ENCODE results near the gene SPAG16. TPM values are rescaled to one million over a fixed set of nuclear protein-coding genes. Genes with fewer than 3 reads are reported as not detected.

SPAG16 gene
- total RNA-seq, 1 experiment from 2014 or later, result 21.5 TPM

DNA sequence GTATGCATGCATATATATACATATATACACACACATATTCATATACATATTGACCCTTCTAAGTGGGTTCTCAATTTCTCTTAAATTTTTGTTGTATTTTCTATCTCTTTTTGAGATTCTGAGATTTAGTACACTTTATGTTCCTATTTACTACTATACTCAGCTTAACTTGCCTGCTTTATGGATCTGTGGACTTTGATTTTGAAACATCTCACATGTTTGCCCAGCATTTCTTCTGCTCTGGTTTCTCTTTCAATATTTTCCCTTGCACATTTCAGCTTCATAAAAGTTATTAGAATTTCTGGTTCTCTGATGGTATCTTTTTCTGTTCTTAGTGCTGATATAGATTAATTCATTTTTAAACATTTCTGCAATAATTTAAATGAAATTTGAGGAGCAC lies 380.6 kb downstream of the SPAG16 start:
- Mint-ChIP-seq H3K9me3 (ENCODE audit: unreplicated experiment) (peaks cover 45% of the 10 kb centered on the region), H3K4me3 (ENCODE audit: unreplicated experiment) (no peak overlapping the region), H3K27me3 (ENCODE audit: insufficient read depth, unreplicated experiment) (no peaks in the 10 kb centered on the region), H3K36me3 (ENCODE audit: insufficient read depth, unreplicated experiment) (no peaks in the 10 kb centered on the region), H3K27ac (ENCODE audit: unreplicated experiment) (no peak overlapping the region), H3K4me1 (ENCODE audit: low read depth, unreplicated experiment) (peaks cover 15% of the 10 kb centered on the region)
- Histone ChIP-seq H3K9me3 (peaks cover 30% of the 10 kb centered on the region), H3K36me3 (ENCODE audit: control insufficient read depth, insufficient read depth, low read length) (no peaks in the 10 kb centered on the region), H3K27me3 (replicated peaks; ENCODE audit: control insufficient read depth, insufficient read depth, low read length) (no peaks in the 10 kb centered on the region), H3K4me3 (ENCODE audit: low read depth, low read length) (no peak overlapping the region), H3K4me1 (peaks cover 9% of the 10 kb centered on the region; the same call in 1 of the 2 replicates)
- BruUV-seq (replicated peaks), result no TSS peak
- ChIA-PET CTCF (no interaction called here), POLR2A (no interaction called here)
- TF ChIP-seq, protein P1, sequence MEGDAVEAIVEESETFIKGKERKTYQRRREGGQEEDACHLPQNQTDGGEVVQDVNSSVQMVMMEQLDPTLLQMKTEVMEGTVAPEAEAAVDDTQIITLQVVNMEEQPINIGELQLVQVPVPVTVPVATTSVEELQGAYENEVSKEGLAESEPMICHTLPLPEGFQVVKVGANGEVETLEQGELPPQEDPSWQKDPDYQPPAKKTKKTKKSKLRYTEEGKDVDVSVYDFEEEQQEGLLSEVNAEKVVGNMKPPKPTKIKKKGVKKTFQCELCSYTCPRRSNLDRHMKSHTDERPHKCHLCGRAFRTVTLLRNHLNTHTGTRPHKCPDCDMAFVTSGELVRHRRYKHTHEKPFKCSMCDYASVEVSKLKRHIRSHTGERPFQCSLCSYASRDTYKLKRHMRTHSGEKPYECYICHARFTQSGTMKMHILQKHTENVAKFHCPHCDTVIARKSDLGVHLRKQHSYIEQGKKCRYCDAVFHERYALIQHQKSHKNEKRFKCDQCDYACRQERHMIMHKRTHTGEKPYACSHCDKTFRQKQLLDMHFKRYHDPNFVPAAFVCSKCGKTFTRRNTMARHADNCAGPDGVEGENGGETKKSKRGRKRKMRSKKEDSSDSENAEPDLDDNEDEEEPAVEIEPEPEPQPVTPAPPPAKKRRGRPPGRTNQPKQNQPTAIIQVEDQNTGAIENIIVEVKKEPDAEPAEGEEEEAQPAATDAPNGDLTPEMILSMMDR (IDR thresholded peaks at IDR 0.05; ENCODE audit: insufficient read depth in 1 of 2, low read depth in 1 of 2, low read length in 1 of 2, severe bottlenecking in 1 of 2, unreplicated experiment in 1 of 2), result no peak
- intact Hi-C loops (cut with micrococcal nuclease; ENCODE audit: unreplicated experiment), result loop anchor here (1.0 kb wide), 1 partner anchor 15 kb away; no protein-coding TSS in a partner anchor
- DNase-seq, result no peak

DNA sequence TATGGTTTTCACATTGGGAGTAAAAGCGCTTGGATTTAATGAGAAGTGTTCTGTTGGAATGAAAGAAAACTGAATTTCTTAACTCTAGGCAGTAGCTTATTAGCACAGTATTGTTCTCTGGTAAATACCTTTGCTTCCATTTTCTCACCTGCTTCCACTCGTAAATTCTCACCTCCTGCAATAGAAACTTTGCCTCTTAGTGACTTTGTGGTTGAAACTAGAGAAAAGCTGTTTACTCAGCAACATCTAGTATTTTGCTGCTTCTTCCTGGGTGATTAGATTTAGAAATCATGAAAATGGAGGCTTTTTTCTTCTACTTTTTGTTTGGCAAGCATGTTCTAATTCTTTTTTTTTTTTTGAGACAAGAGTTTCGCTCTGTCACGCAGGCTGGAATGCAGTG lies 385.4 kb downstream of the SPAG16 start:
- H3K36me3 Mint-ChIP-seq (ENCODE audit: insufficient read depth, unreplicated experiment), result no peaks in the 10 kb centered on the region
- peaks cover 10% of the 10 kb centered on the region for H3K4me1 Mint-ChIP-seq (ENCODE audit: low read depth, unreplicated experiment)
- H3K4me3 Mint-ChIP-seq (ENCODE audit: unreplicated experiment), result no peak overlapping the region
- peaks cover 6% of the 10 kb centered on the region; the same call in 1 of the 2 replicates for H3K4me1 ChIP-seq
- no peaks in the 10 kb centered on the region for H3K36me3 ChIP-seq (ENCODE audit: control insufficient read depth, insufficient read depth, low read length)
- POLR2A ChIA-PET, result no interaction called here
- CTCF ChIA-PET, result no interaction called here
- peaks cover 19% of the 10 kb centered on the region for H3K9me3 ChIP-seq
- peaks cover 34% of the 10 kb centered on the region for H3K9me3 Mint-ChIP-seq (ENCODE audit: unreplicated experiment)
- H3K27ac Mint-ChIP-seq (ENCODE audit: unreplicated experiment), result no peak overlapping the region
- TF ChIP-seq, protein P1 (IDR thresholded peaks at IDR 0.05; ENCODE audit: insufficient read depth in 1 of 2, low read depth in 1 of 2, low read length in 1 of 2, severe bottlenecking in 1 of 2, unreplicated experiment in 1 of 2), result no peak
- H3K27me3 Mint-ChIP-seq (ENCODE audit: insufficient read depth, unreplicated experiment), result no peaks in the 10 kb centered on the region
- intact Hi-C loops (cut with micrococcal nuclease; ENCODE audit: unreplicated experiment), result no loop called here
- BruUV-seq (replicated peaks), result no TSS peak
- DNase-seq, result no peak
- H3K4me3 ChIP-seq (ENCODE audit: low read depth, low read length), result no peak overlapping the region
- H3K27me3 ChIP-seq (replicated peaks; ENCODE audit: control insufficient read depth, insufficient read depth, low read length), result no peaks in the 10 kb centered on the region

DNA sequence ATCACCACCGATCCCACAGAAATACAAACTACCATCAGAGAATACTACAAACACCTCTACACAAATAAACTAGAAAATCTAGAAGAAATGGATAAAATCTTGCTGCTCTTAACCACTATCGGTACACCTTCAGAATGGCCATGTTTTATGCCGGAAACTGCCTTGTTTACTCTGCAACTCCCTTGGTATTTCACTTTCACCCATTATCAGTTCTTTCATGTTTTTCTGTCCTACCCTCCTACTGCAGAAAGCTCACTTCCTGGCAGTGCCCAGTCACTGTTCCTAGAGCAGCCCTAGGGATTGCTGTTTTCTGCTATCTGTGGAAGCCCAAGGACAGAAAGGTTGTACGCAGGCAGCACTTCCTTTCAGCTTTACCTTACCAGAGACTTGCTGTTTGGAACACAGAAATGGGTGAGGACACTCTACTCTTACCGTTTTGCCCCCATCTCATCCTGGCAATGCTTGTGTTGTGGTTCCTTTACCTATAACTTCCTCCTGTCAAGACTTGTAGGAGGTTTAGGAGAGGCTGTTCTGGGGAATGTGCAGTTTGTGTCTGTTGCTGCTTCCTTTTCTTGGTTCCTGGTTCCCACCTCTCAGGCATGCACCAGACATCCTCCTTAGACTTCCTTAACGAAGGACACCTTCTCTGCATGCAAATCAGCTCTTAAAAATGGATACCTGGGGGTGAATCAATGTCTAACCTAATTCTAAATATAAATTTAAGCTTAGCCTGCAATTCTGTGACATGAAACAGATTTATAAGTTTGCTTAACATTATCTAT lies 394.4 kb downstream of the SPAG16 start:
- peaks cover 25% of the 10 kb centered on the region for H3K4me1 Mint-ChIP-seq (ENCODE audit: low read depth, unreplicated experiment)
- H3K4me3 Mint-ChIP-seq (ENCODE audit: unreplicated experiment), result no peak overlapping the region
- no peak overlapping the region for H3K4me3 ChIP-seq (ENCODE audit: low read depth, low read length)
- H3K4me1 ChIP-seq, result peaks cover 17% of the 10 kb centered on the region
- TF ChIP-seq, protein P1 (IDR thresholded peaks at IDR 0.05; ENCODE audit: insufficient read depth in 1 of 2, low read depth in 1 of 2, low read length in 1 of 2, severe bottlenecking in 1 of 2, unreplicated experiment in 1 of 2), result no peak
- H3K36me3 Mint-ChIP-seq (ENCODE audit: insufficient read depth, unreplicated experiment), result peaks cover 6% of the 10 kb centered on the region
- H3K9me3 ChIP-seq, result peaks cover 35% of the 10 kb centered on the region
- intact Hi-C loops (cut with micrococcal nuclease; ENCODE audit: unreplicated experiment), result no loop called here
- no peak overlapping the region for H3K27ac Mint-ChIP-seq (ENCODE audit: unreplicated experiment)
- H3K27me3 ChIP-seq (replicated peaks; ENCODE audit: control insufficient read depth, insufficient read depth, low read length), result no peaks in the 10 kb centered on the region
- POLR2A ChIA-PET, result no interaction called here
- H3K36me3 ChIP-seq (ENCODE audit: control insufficient read depth, insufficient read depth, low read length), result no peaks in the 10 kb centered on the region
- DNase-seq, result no peak
- H3K9me3 Mint-ChIP-seq (ENCODE audit: unreplicated experiment), result peaks cover 40% of the 10 kb centered on the region
- H3K27me3 Mint-ChIP-seq (ENCODE audit: insufficient read depth, unreplicated experiment), result no peaks in the 10 kb centered on the region
- BruUV-seq (replicated peaks), result no TSS peak
- CTCF ChIA-PET, result no interaction called here
